Thoracic aorta endothelial cell (primary cell): ENCODE data around the gene BPIFB3. TPM values are rescaled to one million over a fixed set of nuclear protein-coding genes. Genes with fewer than 3 reads are reported as not detected.

Experiments
- total RNA-seq: library from RNA; depleted of rRNA; stranded (reverse); fragments of >200 nt; gene quantifications from 2 replicates; pipeline ENCODE4 v1.2.3, GENCODE V29; 2012

Gene BPIFB3, protein sequence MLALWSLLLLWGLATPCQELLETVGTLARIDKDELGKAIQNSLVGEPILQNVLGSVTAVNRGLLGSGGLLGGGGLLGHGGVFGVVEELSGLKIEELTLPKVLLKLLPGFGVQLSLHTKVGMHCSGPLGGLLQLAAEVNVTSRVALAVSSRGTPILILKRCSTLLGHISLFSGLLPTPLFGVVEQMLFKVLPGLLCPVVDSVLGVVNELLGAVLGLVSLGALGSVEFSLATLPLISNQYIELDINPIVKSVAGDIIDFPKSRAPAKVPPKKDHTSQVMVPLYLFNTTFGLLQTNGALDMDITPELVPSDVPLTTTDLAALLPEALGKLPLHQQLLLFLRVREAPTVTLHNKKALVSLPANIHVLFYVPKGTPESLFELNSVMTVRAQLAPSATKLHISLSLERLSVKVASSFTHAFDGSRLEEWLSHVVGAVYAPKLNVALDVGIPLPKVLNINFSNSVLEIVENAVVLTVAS
- not detected in 2 replicates for total RNA-seq

DNA sequence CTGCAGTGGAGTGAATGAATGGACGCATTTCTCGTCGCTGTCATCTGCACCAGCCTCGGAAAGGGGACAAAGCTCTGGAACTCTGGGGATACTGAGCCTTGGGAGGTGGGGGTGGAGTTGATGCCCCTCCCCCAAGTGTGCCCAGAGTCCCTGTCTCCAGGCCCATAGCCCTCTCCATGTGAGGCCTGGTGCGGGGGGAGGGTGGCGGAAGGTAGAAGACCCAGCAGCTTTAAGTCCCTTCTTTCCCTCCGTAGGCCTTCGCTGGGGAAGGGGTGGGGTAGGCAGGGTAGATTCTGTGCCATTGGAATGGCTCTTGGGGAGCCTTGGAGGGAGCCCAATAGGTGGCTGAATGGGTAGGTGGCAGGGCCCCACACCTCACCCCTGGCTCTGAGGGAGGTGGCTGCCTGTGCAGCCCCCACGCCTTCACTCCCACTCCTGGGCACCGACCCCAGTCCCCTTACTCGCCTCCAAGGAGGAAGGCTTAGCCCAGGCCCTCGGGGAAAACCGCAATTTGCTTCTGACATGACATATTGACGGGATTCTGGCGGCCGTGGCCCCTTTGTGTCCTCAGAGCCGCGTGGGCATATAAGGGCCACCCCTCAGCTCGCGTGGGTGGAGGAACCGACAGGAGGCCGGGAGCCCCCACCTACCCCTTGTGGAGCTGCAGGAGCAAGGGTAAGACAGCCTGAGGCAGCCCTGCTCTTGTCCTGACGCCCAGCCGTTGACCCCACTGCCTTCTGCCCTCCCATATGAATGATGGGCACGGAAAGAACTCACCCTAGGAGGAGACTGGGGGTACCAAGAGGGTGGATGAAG, at the start of gene BPIFB3:
BPIFB3 (plus strand) TSS at position 613 of the 816 bp plus-strand sequence. CDS start 1,533 bp downstream, outside the sequence.

DNA sequence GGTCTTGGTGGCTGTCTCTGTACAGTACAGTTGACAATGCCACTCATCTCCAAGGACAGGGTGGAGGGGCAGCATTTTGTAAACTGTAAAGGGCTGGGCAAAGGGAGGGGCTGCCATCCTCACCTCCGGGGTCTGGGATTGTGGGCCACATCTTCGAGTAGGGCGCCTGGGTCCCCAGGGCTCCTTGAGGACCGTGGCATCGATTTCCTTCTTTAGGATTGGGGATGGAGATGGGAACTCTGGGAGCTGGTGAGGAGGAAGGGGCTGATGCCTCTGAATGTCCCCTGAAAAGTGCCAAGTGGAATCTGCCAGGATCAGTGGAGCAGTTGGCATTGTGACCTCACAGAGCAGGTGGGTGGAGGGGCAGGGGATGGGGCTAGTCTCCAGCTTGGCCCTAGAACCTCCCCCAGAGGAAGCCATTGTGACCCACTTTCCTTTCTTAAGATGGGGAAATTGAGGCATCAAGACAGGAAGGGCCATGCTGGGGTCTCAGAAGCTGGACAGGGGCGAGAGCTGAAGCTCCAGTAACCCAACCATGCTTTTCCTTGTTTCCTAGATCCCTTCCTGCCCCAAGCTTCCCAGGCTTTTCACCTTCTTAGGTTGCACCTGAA, 49.5 kb upstream of the BPIFB3 start, which contains the start of gene SUN5:
SUN5 (minus strand) TSS at position 293 of the 611 bp plus-strand sequence; CDS start at position 200, 93 bp downstream.

DNA sequence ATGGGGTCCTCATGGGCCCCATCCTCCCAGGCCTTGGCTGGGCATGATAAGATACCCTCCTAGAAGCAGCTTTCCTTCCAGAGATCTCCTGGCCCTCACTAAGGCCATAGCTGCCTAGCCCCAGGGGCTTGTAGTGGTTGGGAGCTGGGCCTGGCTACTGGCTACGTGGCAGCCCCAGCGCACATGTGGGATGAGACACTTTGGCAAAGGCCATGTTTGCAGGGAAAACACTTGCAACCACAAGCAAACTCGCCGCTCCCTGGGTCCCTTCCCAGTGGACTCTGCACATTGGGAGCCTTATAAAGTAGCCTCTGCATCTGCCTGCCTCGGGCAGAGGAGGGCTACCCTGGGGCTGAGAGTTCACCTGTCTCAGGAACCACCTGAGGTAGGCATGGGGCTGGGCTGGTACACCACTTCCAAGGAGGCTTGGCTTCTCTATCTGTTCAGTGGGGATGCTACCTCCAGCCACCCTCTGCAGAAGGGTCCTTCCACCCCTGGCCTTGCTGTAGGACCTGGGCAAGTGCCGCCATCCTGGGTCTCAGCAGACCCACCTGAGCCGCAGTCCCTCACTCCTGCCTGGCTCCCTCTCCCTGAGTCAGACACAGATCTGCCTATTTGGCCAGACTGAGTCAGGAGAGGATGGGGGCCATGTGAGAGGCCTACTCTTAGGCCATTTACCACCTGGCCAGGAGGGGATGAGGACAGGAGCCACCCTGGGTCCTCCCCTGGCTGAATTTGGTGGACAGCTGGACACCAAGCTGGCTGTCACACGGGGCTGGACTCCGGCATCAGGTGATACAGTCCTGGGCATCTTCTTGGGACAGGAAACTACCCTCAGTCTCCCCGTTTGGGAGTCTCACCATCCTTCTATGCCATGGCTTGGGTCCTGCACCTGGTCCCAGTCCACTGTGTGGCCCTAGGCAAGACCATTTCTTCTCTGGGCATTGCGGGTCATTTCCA, 46.0 kb upstream of the BPIFB3 start, which contains the start of gene BPIFB2:
BPIFB2 (plus strand) TSS at position 329 of the 960 bp plus-strand sequence. CDS start 871 bp downstream, outside the sequence.

DNA sequence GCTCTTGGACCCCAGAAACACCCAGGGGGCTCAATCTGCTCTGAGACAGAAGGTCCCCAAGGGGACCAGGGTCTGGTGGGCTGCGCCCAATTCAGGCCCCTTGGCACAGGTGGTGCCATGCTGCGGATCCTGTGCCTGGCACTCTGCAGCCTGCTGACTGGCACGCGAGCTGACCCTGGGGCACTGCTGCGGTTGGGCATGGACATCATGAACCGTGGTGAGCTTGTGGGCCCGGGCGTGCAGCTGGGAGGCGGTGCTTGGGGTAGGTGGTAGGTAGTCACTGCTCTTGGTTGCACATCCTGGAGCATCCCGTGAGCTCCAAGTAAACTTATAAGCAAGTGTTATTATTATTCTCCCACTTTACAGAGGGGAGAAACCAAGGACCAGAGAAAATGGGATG, 22.2 kb upstream of the BPIFB3 start, which contains the start of gene BPIFB6:
BPIFB6 (plus strand) TSS at position 118 of the 400 bp plus-strand sequence; CDS start at position 118, 0 bp downstream.

DNA sequence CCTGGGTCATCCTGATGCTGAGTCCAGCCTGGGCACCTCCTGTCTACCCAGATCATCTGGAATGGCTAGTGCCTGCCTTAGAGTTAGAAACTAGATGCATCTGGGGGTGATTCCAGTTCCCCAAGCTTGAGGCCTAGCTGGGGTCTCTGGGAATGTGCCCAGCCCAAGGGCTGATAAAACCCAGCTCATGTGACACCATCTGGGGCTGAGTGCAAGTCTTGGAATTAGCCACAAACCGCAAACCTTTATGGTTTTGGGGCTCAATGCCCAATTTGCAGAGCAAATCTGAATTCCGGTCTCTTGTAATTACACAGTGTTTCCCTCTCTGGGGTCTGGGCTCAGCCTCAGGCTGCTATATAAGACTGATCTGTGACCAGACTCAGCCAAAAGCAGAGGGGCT, 25.6 kb downstream of the BPIFB3 start, which contains the start of gene BPIFB4:
BPIFB4 (plus strand) TSS at position 385 of the 400 bp plus-strand sequence. CDS start 1,884 bp downstream, outside the sequence.

Other genes starting within 250 kb of the BPIFB3 start
- gene MAPRE1, start 233.9 kb upstream of the BPIFB3 start, total RNA-seq: 166 and 180 TPM in 2 replicates
- 0.43 TPM in 1 of 2 replicates, not detected in the other for gene EFCAB8, start 195.0 kb upstream of the BPIFB3 start, total RNA-seq
- not detected in 2 replicates for gene SUN5, start 49.5 kb upstream of the BPIFB3 start, total RNA-seq
- not detected in 2 replicates for gene BPIFB2, start 46.2 kb upstream of the BPIFB3 start, total RNA-seq
- gene BPIFB6, start 22.3 kb upstream of the BPIFB3 start, total RNA-seq: not detected in 2 replicates
- not detected in 2 replicates for gene BPIFB4, start 25.7 kb downstream of the BPIFB3 start, total RNA-seq
- gene BPIFA2, start 114.3 kb downstream of the BPIFB3 start, total RNA-seq: not detected in 2 replicates
- gene BPIFA3, start 163.4 kb downstream of the BPIFB3 start, total RNA-seq: not detected in 2 replicates
- gene BPIFA1, start 182.1 kb downstream of the BPIFB3 start, total RNA-seq: not detected in 2 replicates
- not detected in 2 replicates for gene BPIFB1, start 229.3 kb downstream of the BPIFB3 start, total RNA-seq